Right kidney (tissue), 1 donor: ENCODE measurements around the gene SSNA1.

Experiments
- DNase-seq: peaks from one replicate; pipeline ENCODE4 v3.0.0-alpha.2; 2016

Gene SSNA1

GRCh38 chr9:137179761-137180160 is 8.7 kb upstream of the SSNA1 start:
- no peak for DNase-seq

GRCh38 chr9:137180491-137180890 is 8.0 kb upstream of the SSNA1 start:
- no peak for DNase-seq

GRCh38 chr9:137181680-137182079 is 6.8 kb upstream of the SSNA1 start:
- no peak for DNase-seq

- no peak for DNase-seq
Observed at GRCh38 chr9:137182836-137183235, 5.6 kb upstream of the SSNA1 start.

GRCh38 chr9:137183980-137184595 is 4.4 kb upstream of the SSNA1 start:
- no peak for DNase-seq

- no peak for DNase-seq
Observed at GRCh38 chr9:137184881-137185660, 3.4 kb upstream of the SSNA1 start.

GRCh38 chr9:137185921-137186320 is 2.6 kb upstream of the SSNA1 start:
- DNase-seq = no peak

GRCh38 chr9:137186385-137186784 is 2.1 kb upstream of the SSNA1 start:
- no peak for DNase-seq

- DNase-seq = no peak
Observed at GRCh38 chr9:137187386-137187785, 1.1 kb upstream of the SSNA1 start.

- no peak for DNase-seq
Observed at GRCh38 chr9:137188086-137188489, 388 bp upstream of the SSNA1 start.

- DNase-seq = no peak
Observed at GRCh38 chr9:137189297-137190295, 1.1 kb downstream of the SSNA1 start.

- DNase-seq = no peak
Observed at GRCh38 chr9:137190315-137190856, 1.9 kb downstream of the SSNA1 start.

- DNase-seq = no peak
Observed at GRCh38 chr9:137191245-137191644, 2.8 kb downstream of the SSNA1 start.

GRCh38 chr9:137191691-137192447 is 3.4 kb downstream of the SSNA1 start:
- DNase-seq = no peak

- no peak for DNase-seq
Observed at GRCh38 chr9:137192448-137192780, 3.9 kb downstream of the SSNA1 start.

GRCh38 chr9:137192859-137193258 is 4.4 kb downstream of the SSNA1 start:
- no peak for DNase-seq

- no peak for DNase-seq
Observed at GRCh38 chr9:137193771-137194170, 5.3 kb downstream of the SSNA1 start.

- no peak for DNase-seq
Observed at GRCh38 chr9:137194388-137194787, 5.9 kb downstream of the SSNA1 start.

- no peak for DNase-seq
Observed at GRCh38 chr9:137194909-137195308, 6.4 kb downstream of the SSNA1 start.

- DNase-seq = no peak
Observed at GRCh38 chr9:137195525-137196220, 7.2 kb downstream of the SSNA1 start.
